SH-SY5Y (cell line): ENCODE results near the gene FAM117B.

Experiments used
- GATA2 ChIP-seq: IDR thresholded peaks from 2 replicates; pipeline ENCODE4 v1.6.1; 2011; ENCODE audit warnings: mild to moderate bottlenecking, low read depth, low read length
- GATA3 ChIP-seq: IDR thresholded peaks from 2 replicates; pipeline ENCODE4 v1.6.1; 2011; ENCODE audit warnings: low read depth, mild to moderate bottlenecking, low read length, moderate library complexity

Gene FAM117B

GRCh38 chr2:202752071-202752470 lies 117.3 kb downstream of the FAM117B start:
- TF ChIP-seq GATA2 (no peak), GATA3 (no peak)

GRCh38 chr2:202754936-202755335 lies 120.2 kb downstream of the FAM117B start:
- TF ChIP-seq GATA2 (no peak), GATA3 (no peak)

- TF ChIP-seq GATA3 (no peak), GATA2 (no peak)
Observed at GRCh38 chr2:202756598-202756997, 121.8 kb downstream of the FAM117B start.

DNA sequence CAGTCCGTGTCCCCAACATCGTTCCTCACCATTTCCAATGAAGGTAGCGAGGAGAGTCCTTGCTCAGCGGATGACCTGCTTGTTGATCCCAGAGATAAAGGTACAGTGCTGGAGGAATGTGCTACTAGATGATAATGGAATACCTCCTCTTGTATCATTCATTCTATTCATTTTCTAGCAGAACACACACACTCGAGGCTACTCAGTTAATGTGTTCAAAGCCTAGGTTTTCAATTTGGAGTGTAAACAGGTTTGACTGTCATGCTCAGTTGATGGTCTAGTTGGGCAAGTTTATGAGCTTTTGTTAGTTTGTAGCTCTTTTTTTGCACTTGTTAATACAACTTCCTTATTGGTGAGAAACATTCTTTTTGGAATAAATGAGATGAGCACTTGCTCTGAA lies 122.6 kb downstream of the FAM117B start:
- TF ChIP-seq GATA3 (no peak), GATA2 (peak; percentile 7; the same call in 1 of the 2 replicates)

- TF ChIP-seq GATA2 (no peak), GATA3 (no peak)
Observed at GRCh38 chr2:202758128-202758527, 123.4 kb downstream of the FAM117B start.

DNA sequence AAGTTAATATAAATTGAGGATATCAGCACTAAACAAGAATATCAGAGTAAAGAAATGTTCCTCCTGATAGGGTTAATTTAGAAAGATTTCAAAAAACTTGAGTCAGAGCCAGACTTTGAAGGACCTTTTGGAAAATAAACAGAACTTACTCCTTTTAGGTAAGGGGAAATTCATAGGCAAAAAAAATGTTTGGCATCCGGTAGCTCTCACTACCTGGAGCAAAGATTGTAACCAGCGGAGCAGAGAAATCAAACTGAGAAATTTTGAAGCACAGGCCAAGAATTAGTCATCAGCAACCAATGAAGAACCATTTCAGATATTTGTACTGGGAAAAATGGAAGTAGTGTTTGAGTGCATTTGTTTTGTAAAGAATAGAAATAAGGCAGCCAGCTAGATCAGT lies 123.8 kb downstream of the FAM117B start:
- TF ChIP-seq GATA3 (no peak), GATA2 (no peak)

DNA sequence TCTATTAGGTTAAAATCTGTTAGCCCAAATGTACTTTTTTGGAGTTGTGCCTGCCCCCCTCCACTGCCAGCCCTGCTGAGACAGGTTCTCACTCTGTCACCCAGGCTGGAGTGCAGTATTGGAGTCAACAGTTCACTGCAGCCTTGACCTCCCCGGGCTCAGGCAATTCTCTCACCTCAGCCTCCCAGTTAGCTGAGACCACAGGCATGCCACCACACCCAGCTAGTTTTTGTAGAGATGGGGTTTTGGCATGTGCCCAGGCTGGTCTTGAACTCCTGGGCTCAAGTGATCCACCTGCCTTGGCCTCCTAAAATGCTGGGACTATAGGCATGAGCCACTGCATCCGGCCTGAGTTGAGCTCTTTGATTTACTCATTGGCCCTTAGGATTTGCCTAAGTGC lies 126.1 kb downstream of the FAM117B start:
- TF ChIP-seq GATA2 (no peak), GATA3 (no peak)

GRCh38 chr2:202762556-202762955 lies 127.8 kb downstream of the FAM117B start:
- TF ChIP-seq GATA3 (no peak), GATA2 (no peak)

- TF ChIP-seq GATA2: no peak
- no peak for TF ChIP-seq GATA3
Observed at GRCh38 chr2:202763916-202764315, 129.1 kb downstream of the FAM117B start.

DNA sequence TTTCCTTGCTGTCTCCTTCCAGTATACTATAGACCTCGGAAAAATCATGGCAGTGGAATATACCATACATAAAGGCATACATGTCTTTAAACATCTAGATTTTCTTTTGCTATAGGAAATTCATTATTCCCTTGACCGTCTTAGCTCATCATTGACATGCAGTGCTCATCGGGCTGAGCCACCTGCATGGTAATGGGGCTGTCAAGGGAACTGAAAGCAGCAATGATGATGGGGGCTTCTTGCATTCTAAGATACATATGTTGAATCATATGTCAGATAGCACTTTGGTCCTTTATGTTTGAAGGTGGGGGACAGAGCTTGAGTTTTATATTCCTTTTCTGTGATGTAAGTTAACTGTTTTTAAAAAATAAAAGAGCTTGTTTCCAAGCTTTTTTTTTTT lies 130.2 kb downstream of the FAM117B start:
- TF ChIP-seq GATA2 (no peak), GATA3 (no peak)

DNA sequence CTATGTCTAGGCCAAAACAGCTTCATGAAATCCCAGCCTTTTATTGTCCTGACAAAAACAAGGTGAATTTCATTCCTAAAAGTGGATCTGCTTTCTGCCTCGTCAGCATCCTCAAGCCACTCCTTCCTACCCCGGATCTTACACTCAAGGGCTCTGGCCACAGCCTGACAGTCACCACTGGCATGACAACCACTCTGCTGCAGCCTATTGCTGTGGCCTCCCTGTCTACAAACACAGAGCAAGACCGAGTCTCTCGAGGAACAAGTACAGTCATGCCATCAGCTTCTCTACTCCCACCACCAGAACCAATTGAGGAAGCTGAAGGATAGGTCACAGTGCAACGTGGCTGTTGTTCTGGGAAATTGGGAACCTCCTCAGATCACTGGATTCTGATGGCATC lies 130.7 kb downstream of the FAM117B start:
- TF ChIP-seq GATA3: no peak
- TF ChIP-seq GATA2: no peak

DNA sequence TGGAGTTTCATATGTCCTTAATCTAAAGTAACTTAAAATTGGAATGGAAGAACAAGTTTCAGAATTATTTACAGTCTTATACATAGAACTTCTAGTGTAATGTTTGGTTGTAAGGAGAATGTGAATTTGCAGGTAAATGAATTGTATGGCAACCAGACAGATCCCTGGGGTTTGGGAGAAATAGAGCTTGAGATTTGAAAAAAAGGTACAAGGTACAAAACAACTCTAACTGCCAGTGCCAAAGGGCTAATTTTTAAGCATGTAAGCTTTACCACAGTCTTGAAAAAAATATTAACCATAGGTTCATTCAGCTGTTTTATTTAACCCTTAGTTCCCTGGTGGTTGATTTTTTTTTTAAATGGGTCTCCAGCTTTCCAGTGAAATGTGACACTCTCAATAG lies 133.5 kb downstream of the FAM117B start:
- no peak for TF ChIP-seq GATA3
- TF ChIP-seq GATA2: no peak

DNA sequence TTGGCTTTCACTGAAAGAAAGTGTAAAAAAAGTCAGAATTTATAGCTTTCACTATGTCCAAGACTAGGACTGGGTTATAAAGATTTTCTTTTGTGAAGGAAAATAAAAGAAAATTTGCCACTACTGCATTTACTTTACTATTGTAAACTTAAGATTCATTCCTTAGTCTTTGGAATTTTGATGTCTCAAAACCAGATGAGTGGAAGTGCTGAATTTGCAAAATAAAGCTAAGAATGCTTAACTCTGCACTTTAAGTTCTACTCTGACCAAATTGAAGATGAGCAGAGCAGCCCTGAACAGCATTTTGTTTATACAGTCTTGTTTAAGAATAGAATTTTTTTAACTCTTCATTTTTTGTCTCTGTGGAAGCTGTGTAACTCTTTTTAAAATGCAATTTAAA lies 134.4 kb downstream of the FAM117B start:
- no peak for TF ChIP-seq GATA3
- no peak for TF ChIP-seq GATA2

DNA sequence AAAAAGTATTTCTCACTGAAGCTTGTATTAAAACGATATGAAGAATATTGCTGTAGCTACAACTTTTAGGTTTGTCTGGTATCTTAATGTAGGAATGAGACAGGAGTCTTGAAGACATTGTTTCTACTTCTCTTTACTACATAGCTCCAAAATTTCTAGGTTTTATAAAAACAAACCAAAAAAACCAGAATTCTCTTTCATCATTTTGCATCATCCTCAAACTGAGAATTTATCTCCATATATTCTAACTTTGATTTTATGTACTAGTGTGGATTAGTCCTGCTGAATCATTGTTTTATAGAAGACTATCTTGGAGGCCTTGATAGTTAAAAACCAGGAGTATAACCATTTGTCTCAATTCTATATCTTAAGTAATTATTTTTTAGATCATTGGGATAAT lies 136.6 kb downstream of the FAM117B start:
- TF ChIP-seq GATA3 (no peak), GATA2 (no peak)

DNA sequence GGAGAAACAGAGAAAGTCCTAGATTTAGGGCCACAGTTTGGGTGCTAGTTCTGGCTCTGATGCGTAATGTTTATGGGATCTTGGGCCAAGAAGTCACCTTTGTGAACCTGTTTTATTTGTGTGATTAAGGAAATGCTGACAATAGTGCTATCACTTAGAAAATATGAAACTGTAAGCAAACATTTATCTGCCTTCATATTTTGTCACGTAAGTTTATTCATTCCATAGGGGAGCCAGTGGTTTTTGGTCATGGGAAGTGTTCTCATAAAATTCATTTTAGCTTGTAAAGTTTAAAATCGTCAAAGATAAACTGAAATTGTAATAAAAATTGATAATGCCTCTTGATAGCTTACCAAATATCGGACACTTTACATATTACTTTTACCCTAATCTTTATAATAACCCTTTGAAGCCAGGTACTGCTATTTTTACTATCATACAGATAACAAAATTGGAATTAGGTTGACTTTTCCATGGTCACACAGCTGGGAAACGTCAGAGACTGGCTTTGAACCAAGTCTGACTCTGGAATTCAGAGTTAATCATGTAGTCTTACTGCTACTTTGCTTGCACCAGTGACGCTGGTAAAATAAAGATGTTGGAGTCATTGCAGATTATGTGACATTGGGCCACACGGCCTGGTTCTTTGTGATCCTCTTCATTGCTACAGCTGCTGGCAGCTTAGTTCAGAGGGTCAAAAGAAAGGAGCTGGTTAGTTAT lies 137.1 kb downstream of the FAM117B start:
- TF ChIP-seq GATA3: no peak
- TF ChIP-seq GATA2: no peak

DNA sequence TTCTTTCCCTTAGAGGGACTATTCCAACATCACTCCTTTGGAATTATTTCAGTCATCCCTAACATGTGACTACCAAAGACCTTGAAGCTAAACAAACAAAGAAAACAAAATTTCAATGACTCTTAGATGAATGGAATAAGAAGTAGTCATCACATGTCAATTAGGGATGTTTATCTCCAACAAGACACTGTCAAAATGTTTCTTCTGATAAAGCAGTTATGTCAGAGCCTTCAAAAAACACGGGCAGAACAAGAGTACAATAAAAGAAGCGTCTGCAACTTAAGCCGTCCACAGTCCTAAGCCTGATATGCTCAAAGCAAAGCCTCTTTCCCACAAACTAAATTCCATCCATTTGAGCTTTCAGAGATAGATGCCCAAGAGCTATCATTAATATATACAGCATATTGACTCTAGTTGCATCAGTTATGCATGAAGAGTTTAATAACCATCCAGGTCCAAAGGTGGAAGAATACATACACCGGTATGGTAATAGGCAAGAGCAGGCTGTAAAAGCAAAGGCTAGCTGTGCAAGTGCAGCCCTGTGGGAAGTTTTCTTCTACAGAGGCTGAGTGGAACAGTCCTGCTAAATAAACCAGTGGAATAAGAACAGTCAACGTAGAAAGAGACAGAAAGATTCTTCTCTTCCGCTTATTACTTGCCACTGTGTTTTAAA lies 138.7 kb downstream of the FAM117B start:
- TF ChIP-seq GATA2 (no peak), GATA3 (no peak)
